Type B pancreatic cell (in vitro differentiated cells): ENCODE results near the gene KLHL3. TPM values are rescaled to one million over a fixed set of nuclear protein-coding genes. Genes with fewer than 3 reads are reported as not detected.

ENCODE experiments used
- DNase-seq: peaks from one replicate; pipeline ENCODE4 v3.0.0; 2021; ENCODE audit warnings: mixed read lengths; ENCODE audit not compliant: unreplicated experiment; ENCODE audit errors: extremely low spot score
- H3K27ac Mint-ChIP-seq: 2 replicates; pipeline ENCODE4 v1.8.0; 2021; ENCODE audit warnings: mild to moderate bottlenecking, mixed read lengths
- H3K27me3 Mint-ChIP-seq: 2 replicates; pipeline ENCODE4 v1.8.0; 2021; ENCODE audit warnings: mixed read lengths
- H3K36me3 Mint-ChIP-seq: 2 replicates; pipeline ENCODE4 v1.8.0; 2021; ENCODE audit warnings: mixed read lengths
- H3K4me1 Mint-ChIP-seq: one replicate; pipeline ENCODE4 v1.8.0; 2021; ENCODE audit warnings: mixed read lengths; ENCODE audit not compliant: unreplicated experiment
- H3K4me3 Mint-ChIP-seq: 2 replicates; pipeline ENCODE4 v1.8.0; 2021; ENCODE audit warnings: mild to moderate bottlenecking, mixed read lengths
- H3K9me3 Mint-ChIP-seq: 2 replicates; pipeline ENCODE4 v1.8.0; 2021; ENCODE audit warnings: mixed read lengths
- CTCF ChIP-seq: fragments of 200-600 bp; sonication (generic); conservative IDR thresholded peaks from 2 replicates; pipeline ENCODE4 v1.5.0; 2021; ENCODE audit warnings: antibody characterized with exemption, mild to moderate bottlenecking
- total RNA-seq: library from RNA; stranded (reverse); gene quantifications from 2 replicates; pipeline ENCODE4 v1.2.1, GENCODE V29; 2021; ENCODE audit warnings: low replicate concordance

Gene KLHL3
- total RNA-seq, 1 donor from 2014 or later: 9.7 TPM

- no peak for TF ChIP-seq CTCF
- H3K36me3 Mint-ChIP-seq: no peaks in the 10 kb centered on the region
- DNase-seq: no peak
- no peaks in the 10 kb centered on the region for H3K9me3 Mint-ChIP-seq
- no peak overlapping the region for H3K27ac Mint-ChIP-seq
- H3K4me1 Mint-ChIP-seq: peaks cover 4% of the 10 kb centered on the region
- no peak overlapping the region for H3K4me3 Mint-ChIP-seq
- no peaks in the 10 kb centered on the region for H3K27me3 Mint-ChIP-seq
Measured at GRCh38 chr5:137638841-137639240, 97.0 kb downstream of the KLHL3 start.

GRCh38 chr5:137636830-137637714 lies 98.8 kb downstream of the KLHL3 start:
- Mint-ChIP-seq H3K4me3 (no peak overlapping the region), H3K4me1 (peaks cover 4% of the 10 kb centered on the region), H3K27me3 (no peaks in the 10 kb centered on the region), H3K36me3 (peaks cover 5% of the 10 kb centered on the region), H3K27ac (no peak overlapping the region), H3K9me3 (no peaks in the 10 kb centered on the region)
- TF ChIP-seq CTCF: no peak
- DNase-seq: no peak

GRCh38 chr5:137636099-137636498 lies 99.8 kb downstream of the KLHL3 start:
- TF ChIP-seq CTCF: no peak
- Mint-ChIP-seq H3K9me3 (no peaks in the 10 kb centered on the region), H3K4me1 (peaks cover 4% of the 10 kb centered on the region), H3K27ac (no peak overlapping the region), H3K4me3 (no peak overlapping the region), H3K27me3 (no peaks in the 10 kb centered on the region), H3K36me3 (peaks cover 5% of the 10 kb centered on the region)
- DNase-seq: no peak

- H3K9me3 Mint-ChIP-seq: no peaks in the 10 kb centered on the region
Measured at GRCh38 chr5:137635521-137635921, 100.4 kb downstream of the KLHL3 start.

GRCh38 chr5:137633896-137634295 lies 102.0 kb downstream of the KLHL3 start:
- no peaks in the 10 kb centered on the region for H3K9me3 Mint-ChIP-seq
- no peak for DNase-seq
- H3K27me3 Mint-ChIP-seq: no peaks in the 10 kb centered on the region
- H3K4me1 Mint-ChIP-seq: peaks cover 7% of the 10 kb centered on the region
- H3K4me3 Mint-ChIP-seq: no peak overlapping the region
- no peak overlapping the region for H3K27ac Mint-ChIP-seq
- TF ChIP-seq CTCF: no peak
- H3K36me3 Mint-ChIP-seq: peaks cover 5% of the 10 kb centered on the region

More at GRCh38 chr5:137635521-137635921, 100.4 kb downstream of the KLHL3 start:
- no peak for DNase-seq
- Mint-ChIP-seq H3K4me3 (no peak overlapping the region), H3K4me1 (peaks cover 4% of the 10 kb centered on the region), H3K27ac (no peak overlapping the region), H3K36me3 (peaks cover 5% of the 10 kb centered on the region), H3K27me3 (no peaks in the 10 kb centered on the region)
- no peak for TF ChIP-seq CTCF
